ENCODE results near the gene GRHL1. TPM values are rescaled to one million over a fixed set of nuclear protein-coding genes. Genes with fewer than 3 reads are reported as not detected.

The GRHL1 gene
- total and polyA plus RNA-seq, 9 of the 15 experiments (the other 6 are each of a cell fraction or from before 2014, with no cell fraction given): 1.7 to 6.1 (median 4.7) TPM

DNA sequence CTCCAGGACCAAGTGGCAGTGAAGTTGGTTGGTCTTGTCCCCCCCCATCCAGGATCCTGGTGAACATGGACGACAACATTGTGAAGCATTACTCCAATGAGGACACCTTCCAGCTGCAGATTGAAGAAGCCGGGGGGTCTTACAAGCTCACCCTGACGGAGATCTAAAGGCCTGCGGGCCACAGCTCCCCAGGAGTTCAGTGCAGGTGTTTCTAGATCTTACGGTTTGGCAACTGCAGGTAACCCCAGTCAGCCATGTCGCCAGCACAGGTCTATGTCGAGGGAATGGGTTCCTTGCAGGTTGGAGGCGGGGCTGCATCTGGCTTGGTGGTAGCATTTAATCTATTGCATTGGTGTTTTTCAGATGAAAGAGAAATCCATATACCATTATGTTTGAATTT, 49.0 kb downstream of the GRHL1 start (continued):
- TF ChIP-seq MAX (CRISPR knock-in tag; IDR thresholded peaks at IDR 0.05): no peak
- TF ChIP-seq, protein P1, sequence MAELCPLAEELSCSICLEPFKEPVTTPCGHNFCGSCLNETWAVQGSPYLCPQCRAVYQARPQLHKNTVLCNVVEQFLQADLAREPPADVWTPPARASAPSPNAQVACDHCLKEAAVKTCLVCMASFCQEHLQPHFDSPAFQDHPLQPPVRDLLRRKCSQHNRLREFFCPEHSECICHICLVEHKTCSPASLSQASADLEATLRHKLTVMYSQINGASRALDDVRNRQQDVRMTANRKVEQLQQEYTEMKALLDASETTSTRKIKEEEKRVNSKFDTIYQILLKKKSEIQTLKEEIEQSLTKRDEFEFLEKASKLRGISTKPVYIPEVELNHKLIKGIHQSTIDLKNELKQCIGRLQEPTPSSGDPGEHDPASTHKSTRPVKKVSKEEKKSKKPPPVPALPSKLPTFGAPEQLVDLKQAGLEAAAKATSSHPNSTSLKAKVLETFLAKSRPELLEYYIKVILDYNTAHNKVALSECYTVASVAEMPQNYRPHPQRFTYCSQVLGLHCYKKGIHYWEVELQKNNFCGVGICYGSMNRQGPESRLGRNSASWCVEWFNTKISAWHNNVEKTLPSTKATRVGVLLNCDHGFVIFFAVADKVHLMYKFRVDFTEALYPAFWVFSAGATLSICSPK (IDR thresholded peaks at IDR 0.05; ENCODE audit: borderline replicate concordance): no peak
- no peak for TF ChIP-seq POLR3G (IDR thresholded peaks at IDR 0.05; ENCODE audit: extremely low read depth, insufficient read length, insufficient replicate concordance)
- no peak for TF ChIP-seq TSC22D4 (tag; IDR thresholded peaks at IDR 0.05)
- TF ChIP-seq, protein P2, sequence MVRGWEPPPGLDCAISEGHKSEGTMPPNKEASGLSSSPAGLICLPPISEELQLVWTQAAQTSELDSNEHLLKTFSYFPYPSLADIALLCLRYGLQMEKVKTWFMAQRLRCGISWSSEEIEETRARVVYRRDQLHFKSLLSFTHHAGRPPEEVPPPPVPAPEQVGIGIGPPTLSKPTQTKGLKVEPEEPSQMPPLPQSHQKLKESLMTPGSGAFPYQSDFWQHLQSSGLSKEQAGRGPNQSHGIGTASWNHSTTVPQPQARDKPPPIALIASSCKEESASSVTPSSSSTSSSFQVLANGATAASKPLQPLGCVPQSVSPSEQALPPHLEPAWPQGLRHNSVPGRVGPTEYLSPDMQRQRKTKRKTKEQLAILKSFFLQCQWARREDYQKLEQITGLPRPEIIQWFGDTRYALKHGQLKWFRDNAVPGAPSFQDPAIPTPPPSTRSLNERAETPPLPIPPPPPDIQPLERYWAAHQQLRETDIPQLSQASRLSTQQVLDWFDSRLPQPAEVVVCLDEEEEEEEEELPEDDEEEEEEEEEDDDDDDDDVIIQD (CRISPR knock-in tag; IDR thresholded peaks at IDR 0.05): no peak
- no peak for TF ChIP-seq NR4A1 (CRISPR knock-in tag; IDR thresholded peaks at IDR 0.05)
- no peak for TF ChIP-seq NR4A1 (tag; IDR thresholded peaks at IDR 0.05)
- no peak for TF ChIP-seq EP400 (IDR thresholded peaks at IDR 0.05)
- no peak for TF ChIP-seq POLR2AphosphoS5 (IDR thresholded peaks at IDR 0.05; ENCODE audit: control insufficient read depth, insufficient read depth, low read depth, low read length)
- no peak for TF ChIP-seq ZFPM2 (CRISPR knock-in tag; IDR thresholded peaks at IDR 0.05)
- no peak for TF ChIP-seq PTRF (tag; IDR thresholded peaks at IDR 0.05)

Measured in K562 (cell line).